H7 (cell line): Measurements from ENCODE around the gene AKAP1. TPM values are rescaled to one million over a fixed set of nuclear protein-coding genes. Genes with fewer than 3 reads are reported as not detected.

Experiments used
- DNase-seq: peaks from one replicate; pipeline ENCODE4 v3.0.0; 2012
- H3K27me3 ChIP-seq: 2 replicates; pipeline ENCODE4 v1.6.0; 2011; ENCODE audit warnings: mild to moderate bottlenecking, low read length; ENCODE audit not compliant: control insufficient read depth, insufficient read depth
- H3K36me3 ChIP-seq: replicated peaks from 2 replicates; pipeline ENCODE4 v1.5.1; 2011; ENCODE audit warnings: low read length; ENCODE audit not compliant: control insufficient read depth, insufficient read depth
- H3K4me3 ChIP-seq: 2 replicates; pipeline ENCODE4 v1.5.1; 2011; ENCODE audit warnings: low read depth, mild to moderate bottlenecking, control low read depth, low read length, moderate library complexity; ENCODE audit not compliant: insufficient read depth
- total RNA-seq: library from RNA; depleted of rRNA; stranded (reverse); fragments of >200 nt; shearing (Covaris generic); gene quantifications from 2 replicates; pipeline ENCODE4 v1.2.3, GENCODE V29; 2014; rRNA removed

Gene AKAP1
- total RNA-seq, 1 experiment from 2014 or later, result 67.8 TPM

DNA sequence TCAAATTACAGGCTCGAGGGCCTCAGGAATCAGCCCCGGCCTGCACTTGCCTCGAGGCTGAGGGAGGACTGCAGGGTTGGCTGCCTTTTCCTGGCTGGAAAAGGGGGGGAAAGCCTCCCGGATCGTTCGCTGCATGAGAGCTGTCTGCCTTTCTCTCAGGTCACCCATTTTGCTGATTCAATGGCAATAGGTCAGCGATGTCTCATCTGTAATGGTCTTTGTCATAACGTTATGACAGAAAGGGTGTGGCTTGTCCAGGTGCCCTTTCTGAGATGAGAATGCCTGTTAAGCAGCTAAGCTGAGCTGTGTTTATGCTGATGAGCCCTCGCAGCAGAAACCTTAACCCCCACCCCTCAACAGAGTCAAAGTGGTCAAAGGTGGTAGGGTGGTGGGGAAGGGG lies 81.8 kb downstream of the AKAP1 start:
- Histone ChIP-seq H3K36me3 (no peaks in the 10 kb centered on the region), H3K4me3 (no peak overlapping the region)
- no peak for DNase-seq

DNA sequence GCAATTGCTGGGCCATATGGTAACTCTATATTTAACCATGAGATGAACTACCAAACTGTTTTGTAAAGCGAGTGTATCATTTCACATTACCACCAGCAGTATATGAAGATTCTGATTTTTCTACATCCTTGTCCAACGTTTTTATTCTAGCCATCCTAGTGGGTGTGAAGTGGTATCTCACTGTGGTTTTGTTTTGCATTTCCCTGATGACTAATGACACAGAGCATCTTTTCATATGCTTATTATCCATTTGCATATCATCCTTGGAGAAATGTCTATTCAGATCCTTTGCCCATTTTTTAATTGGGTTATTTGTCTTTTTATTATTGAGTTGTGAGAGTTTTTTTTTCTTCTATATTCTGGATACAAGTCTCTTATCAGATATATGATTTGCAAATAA lies 83.6 kb downstream of the AKAP1 start:
- Histone ChIP-seq H3K36me3 (no peaks in the 10 kb centered on the region), H3K4me3 (no peak overlapping the region), H3K27me3 (no peaks in the 10 kb centered on the region)
- no peak for DNase-seq

More for the DNA sequence above, 81.8 kb downstream of the AKAP1 start:
- no peaks in the 10 kb centered on the region for H3K27me3 ChIP-seq

DNA sequence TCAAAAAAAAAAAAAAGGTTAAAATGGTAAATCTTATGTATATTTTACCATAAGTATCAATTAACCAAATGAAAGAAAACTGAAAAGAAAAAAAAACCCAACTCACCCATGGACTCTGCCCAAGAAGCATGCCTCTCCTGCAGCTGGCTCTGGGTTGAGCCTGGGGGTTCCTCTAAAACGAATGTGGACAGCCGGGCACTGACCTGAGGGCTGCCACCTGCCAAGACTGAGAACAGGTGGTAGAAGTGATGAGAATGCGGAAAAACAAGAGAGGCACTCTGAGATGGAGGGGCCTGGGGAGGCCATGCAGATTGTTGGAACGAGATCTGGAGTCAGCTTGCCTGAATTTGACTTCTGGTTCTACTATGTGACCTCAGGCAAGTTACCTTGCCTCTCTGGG lies 85.8 kb downstream of the AKAP1 start:
- Histone ChIP-seq H3K4me3 (no peak overlapping the region), H3K27me3 (no peaks in the 10 kb centered on the region), H3K36me3 (no peaks in the 10 kb centered on the region)
- no peak for DNase-seq

Other genes with a start within 250 kb of the AKAP1 start
- gene TRIM25, start 171.2 kb upstream of the AKAP1 start, total RNA-seq, result 7.5 and 7.9 TPM in 2 replicates
- gene COIL, start 124.2 kb upstream of the AKAP1 start, total RNA-seq, result 15.8 and 21.4 TPM in 2 replicates
- gene SCPEP1, start 107.1 kb upstream of the AKAP1 start, total RNA-seq, result 38.3 and 41.3 TPM in 2 replicates
- gene MSI2, start 171.3 kb downstream of the AKAP1 start, total RNA-seq, result 31.0 and 38.6 TPM in 2 replicates